Ishikawa (cell line): ENCODE measurements around the gene MARCHF3.

Experiments used
- CEBPB ChIP-seq: IDR thresholded peaks from 2 replicates; pipeline ENCODE4 v1.6.1; 2012
- CREB1 ChIP-seq: IDR thresholded peaks from 2 replicates; pipeline ENCODE4 v1.6.1; 2012; ENCODE audit warnings: low read depth
- EGR1 ChIP-seq: IDR thresholded peaks from 2 replicates; pipeline ENCODE4 v1.6.1; 2012
- EP300 ChIP-seq: IDR thresholded peaks from 2 replicates; pipeline ENCODE4 v1.6.1; 2012; ENCODE audit warnings: borderline replicate concordance
- FOXM1 ChIP-seq: IDR thresholded peaks from 2 replicates; pipeline ENCODE4 v1.6.1; 2012; ENCODE audit warnings: low read depth, borderline replicate concordance
- NFIC ChIP-seq: IDR thresholded peaks from 2 replicates; pipeline ENCODE4 v1.6.1; 2012
- RAD21 ChIP-seq: IDR thresholded peaks from 2 replicates; pipeline ENCODE4 v1.6.1; 2012; ENCODE audit warnings: low read depth
- TAF1 ChIP-seq: IDR thresholded peaks from 2 replicates; pipeline ENCODE4 v1.6.1; 2012; ENCODE audit warnings: low read depth, mild to moderate bottlenecking
- TCF12 ChIP-seq: IDR thresholded peaks from 2 replicates; pipeline ENCODE4 v1.6.1; 2012; ENCODE audit warnings: low read depth
- TEAD4 ChIP-seq: IDR thresholded peaks from 2 replicates; pipeline ENCODE4 v1.6.1; 2012
- YY1 ChIP-seq: IDR thresholded peaks from 2 replicates; pipeline ENCODE4 v1.6.1; 2012; ENCODE audit warnings: low read depth
- ZBTB7A ChIP-seq: IDR thresholded peaks from 2 replicates; pipeline ENCODE4 v1.6.1; 2012; ENCODE audit warnings: low read depth
- TF ChIP-seq, protein P1 (sequence below): IDR thresholded peaks from 2 replicates; pipeline ENCODE4 v1.6.1; 2012; ENCODE audit warnings: low read depth, mild to moderate bottlenecking
- TF ChIP-seq, protein P2 (sequence below): IDR thresholded peaks from 2 replicates; pipeline ENCODE4 v1.6.1; 2012
- TF ChIP-seq, protein P3 (sequence below): IDR thresholded peaks from 2 replicates; pipeline ENCODE4 v1.6.1; 2012

The MARCHF3 gene, protein sequence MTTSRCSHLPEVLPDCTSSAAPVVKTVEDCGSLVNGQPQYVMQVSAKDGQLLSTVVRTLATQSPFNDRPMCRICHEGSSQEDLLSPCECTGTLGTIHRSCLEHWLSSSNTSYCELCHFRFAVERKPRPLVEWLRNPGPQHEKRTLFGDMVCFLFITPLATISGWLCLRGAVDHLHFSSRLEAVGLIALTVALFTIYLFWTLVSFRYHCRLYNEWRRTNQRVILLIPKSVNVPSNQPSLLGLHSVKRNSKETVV

DNA sequence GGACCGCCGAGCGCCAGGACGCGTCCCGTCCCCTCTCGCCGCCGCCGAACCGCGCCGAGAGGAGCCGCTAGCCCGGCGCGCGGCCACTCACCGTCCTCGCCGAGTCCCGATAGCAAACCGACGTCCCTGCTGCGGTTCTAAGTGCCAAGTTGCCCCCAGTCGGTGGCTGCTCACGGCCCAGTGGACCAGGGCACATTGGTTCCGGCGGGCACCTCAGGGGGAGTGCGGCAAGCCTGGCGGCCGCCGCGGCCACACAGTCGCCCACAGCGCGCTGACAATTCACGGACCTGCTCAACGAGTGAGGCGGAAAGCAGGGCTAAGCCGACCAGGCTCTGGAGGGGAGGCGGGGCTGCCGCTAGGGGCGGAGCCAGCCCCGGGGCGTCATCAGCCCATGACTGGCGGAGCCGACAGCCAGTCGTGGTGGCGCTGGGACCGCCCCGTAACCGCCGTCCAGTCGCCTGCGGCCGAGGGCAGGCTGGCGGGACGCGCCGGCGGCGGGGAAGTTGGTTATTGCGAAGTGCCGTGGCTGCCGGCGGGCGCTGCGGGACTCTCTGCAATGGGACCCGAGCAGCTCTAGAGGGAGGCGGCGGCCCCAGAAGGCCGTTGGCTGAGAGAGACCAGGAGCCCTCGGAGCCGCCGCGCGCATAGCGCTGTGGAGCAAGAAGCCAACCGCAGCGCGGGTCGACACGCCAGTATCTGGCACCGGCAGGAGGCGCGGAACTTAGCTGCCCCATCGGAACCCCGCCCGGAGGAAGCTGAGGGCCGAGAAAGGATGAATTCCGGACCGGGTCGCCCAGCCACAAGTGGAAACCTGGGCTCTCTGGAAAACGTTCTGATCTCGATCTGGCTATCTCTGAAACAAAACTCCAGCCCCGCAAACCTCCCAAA is at the start of gene MARCHF3:
MARCHF3 (minus strand) TSS at position 300 of the 888 bp plus-strand sequence. CDS start 112,387 bp downstream, outside the sequence.
- no peak for TF ChIP-seq FOXM1
- no peak for TF ChIP-seq YY1
- TF ChIP-seq, protein P1, sequence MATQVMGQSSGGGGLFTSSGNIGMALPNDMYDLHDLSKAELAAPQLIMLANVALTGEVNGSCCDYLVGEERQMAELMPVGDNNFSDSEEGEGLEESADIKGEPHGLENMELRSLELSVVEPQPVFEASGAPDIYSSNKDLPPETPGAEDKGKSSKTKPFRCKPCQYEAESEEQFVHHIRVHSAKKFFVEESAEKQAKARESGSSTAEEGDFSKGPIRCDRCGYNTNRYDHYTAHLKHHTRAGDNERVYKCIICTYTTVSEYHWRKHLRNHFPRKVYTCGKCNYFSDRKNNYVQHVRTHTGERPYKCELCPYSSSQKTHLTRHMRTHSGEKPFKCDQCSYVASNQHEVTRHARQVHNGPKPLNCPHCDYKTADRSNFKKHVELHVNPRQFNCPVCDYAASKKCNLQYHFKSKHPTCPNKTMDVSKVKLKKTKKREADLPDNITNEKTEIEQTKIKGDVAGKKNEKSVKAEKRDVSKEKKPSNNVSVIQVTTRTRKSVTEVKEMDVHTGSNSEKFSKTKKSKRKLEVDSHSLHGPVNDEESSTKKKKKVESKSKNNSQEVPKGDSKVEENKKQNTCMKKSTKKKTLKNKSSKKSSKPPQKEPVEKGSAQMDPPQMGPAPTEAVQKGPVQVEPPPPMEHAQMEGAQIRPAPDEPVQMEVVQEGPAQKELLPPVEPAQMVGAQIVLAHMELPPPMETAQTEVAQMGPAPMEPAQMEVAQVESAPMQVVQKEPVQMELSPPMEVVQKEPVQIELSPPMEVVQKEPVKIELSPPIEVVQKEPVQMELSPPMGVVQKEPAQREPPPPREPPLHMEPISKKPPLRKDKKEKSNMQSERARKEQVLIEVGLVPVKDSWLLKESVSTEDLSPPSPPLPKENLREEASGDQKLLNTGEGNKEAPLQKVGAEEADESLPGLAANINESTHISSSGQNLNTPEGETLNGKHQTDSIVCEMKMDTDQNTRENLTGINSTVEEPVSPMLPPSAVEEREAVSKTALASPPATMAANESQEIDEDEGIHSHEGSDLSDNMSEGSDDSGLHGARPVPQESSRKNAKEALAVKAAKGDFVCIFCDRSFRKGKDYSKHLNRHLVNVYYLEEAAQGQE = no peak
- TF ChIP-seq, protein P2, sequence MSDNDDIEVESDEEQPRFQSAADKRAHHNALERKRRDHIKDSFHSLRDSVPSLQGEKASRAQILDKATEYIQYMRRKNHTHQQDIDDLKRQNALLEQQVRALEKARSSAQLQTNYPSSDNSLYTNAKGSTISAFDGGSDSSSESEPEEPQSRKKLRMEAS = peak; percentile 62
- no peak for TF ChIP-seq NFIC
- TF ChIP-seq, protein P3, sequence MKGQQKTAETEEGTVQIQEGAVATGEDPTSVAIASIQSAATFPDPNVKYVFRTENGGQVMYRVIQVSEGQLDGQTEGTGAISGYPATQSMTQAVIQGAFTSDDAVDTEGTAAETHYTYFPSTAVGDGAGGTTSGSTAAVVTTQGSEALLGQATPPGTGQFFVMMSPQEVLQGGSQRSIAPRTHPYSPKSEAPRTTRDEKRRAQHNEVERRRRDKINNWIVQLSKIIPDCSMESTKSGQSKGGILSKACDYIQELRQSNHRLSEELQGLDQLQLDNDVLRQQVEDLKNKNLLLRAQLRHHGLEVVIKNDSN = peak; percentile 4; the same call in 1 of the 2 replicates
- peak; percentile 35; the same call in 1 of the 2 replicates for TF ChIP-seq CEBPB
- no peak; the same call in 1 of the 2 replicates for TF ChIP-seq RAD21
- peak; percentile 37; the same call in 1 of the 2 replicates for TF ChIP-seq TCF12
- no peak for TF ChIP-seq ZBTB7A
- no peak for TF ChIP-seq EGR1
- peak; percentile 14; the same call in 1 of the 2 replicates for TF ChIP-seq EP300
- TF ChIP-seq TAF1 = peak; percentile 93
- peak; percentile 46; the same call in 1 of the 2 replicates for TF ChIP-seq CREB1
- TF ChIP-seq TEAD4 = no peak

DNA sequence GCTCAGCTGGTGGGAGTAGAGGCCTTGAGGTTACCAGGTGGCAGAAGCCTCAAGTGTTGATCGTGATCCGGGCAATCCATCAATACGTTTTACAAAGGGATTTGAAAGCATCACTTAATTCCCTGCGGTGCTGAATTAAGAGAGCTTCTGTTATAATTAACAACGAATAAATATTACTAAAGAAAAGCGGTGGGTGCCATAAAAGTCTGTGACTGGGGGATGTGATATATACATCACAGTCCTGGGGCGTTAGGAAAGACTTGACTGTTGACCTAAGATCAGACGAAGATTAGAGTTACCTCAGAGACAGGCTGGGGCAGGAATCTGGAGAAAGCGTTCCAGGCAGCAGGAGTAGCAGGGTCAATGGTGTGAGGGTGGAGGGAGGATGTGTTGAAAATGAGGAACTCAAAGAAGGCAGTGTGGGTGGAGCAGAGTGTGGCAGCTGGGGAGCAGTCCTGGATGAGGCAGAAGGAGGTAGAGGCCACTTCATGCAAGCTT is 49.7 kb upstream of the MARCHF3 start:
- TF ChIP-seq CREB1 = no peak
- TF ChIP-seq RAD21 = no peak
- TF ChIP-seq, protein P3 = no peak
- TF ChIP-seq TAF1 = no peak
- TF ChIP-seq NFIC = no peak
- TF ChIP-seq CEBPB = no peak
- no peak for TF ChIP-seq YY1
- TF ChIP-seq EGR1 = no peak
- TF ChIP-seq FOXM1 = no peak
- no peak for TF ChIP-seq ZBTB7A
- TF ChIP-seq, protein P2 = no peak
- TF ChIP-seq TEAD4 = no peak
- no peak for TF ChIP-seq TCF12

DNA sequence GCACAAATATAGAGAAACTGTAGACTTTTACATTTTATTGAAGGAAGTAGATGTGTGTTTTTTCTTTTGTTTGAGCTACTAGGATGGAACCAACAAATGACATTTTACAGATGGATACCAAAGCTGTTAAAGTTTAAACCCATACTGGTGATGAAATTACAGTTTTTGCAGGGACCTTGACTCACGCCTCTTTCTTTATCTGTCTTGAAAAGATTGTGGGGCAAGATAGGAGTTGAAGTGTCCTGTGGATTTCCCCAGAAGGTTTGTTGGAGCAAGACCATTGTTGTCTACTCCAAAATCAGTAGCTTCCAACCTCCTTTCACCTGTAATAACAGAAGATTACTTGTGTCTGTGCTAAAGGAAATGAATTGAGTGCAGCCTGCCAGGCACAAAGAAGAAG is 47.0 kb upstream of the MARCHF3 start:
- TF ChIP-seq, protein P1 = no peak
- TF ChIP-seq, protein P3 = no peak
- no peak for TF ChIP-seq TEAD4

DNA sequence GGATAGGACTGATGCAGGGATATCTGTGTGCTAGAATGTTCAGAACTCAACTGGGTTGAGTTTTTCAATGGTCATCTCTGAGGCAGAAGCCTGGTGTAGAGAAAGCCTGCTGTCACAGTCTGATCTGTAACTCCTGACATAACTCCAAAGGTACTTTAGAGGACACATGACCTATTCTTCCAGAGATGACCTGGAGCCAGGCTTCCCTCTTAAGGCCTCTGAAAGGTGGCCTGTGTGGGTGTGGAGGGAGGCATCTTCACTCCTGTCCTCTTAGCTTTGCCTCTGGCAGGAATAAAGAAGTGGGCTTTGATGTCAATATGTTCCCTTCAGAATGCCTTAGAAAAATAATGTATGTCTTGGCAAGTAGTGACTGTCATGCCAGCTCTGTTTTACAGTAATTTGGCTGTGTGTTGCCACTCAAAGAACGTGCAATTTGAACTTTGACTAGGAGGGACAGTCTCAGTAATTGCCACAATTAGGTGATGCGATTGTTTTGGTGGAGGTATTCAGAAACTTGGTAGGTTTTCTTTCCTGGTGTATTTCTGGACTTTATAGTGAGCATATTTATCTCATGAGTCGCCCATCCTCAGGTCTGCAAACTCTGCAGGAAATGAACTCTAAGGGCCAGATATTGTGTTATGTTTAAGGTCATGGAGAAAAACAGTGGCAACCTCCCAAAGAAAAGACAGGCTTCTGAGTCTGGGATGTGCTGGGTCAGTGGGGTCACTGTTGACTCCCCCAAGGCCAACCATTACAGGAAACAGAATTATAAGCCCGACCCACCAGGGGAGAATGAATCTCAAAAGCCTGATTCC is 46.2 kb upstream of the MARCHF3 start:
- TF ChIP-seq ZBTB7A (no peak), TAF1 (no peak), FOXM1 (no peak), TEAD4 (no peak)

DNA sequence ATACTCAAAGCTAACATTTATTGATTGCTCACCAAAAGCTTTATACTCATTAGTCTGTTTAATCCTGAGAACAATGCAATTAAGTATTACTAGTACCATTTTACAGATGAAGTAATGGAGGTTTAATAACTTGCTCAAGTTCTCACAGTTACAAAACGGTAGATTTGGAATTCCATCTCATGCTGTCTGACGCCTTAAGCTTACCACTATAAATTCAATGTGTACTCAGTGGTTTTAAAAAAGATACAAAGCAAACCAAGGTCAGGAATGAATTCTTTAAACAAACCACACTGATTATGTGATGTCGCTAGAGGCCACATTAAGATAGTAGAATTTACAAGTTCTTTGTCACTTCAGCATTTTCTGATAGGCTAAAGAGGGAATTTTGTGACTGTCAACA is 44.1 kb upstream of the MARCHF3 start:
- TF ChIP-seq FOXM1 = no peak
- no peak for TF ChIP-seq TEAD4
- no peak for TF ChIP-seq YY1
- no peak for TF ChIP-seq CREB1
- TF ChIP-seq, protein P1 = no peak
- TF ChIP-seq NFIC = no peak
- no peak for TF ChIP-seq EP300
- TF ChIP-seq CEBPB = no peak
- no peak for TF ChIP-seq ZBTB7A
- TF ChIP-seq, protein P2 = no peak
- no peak for TF ChIP-seq EGR1
- TF ChIP-seq, protein P3 = no peak
- TF ChIP-seq RAD21 = no peak
- no peak for TF ChIP-seq TCF12
- TF ChIP-seq TAF1 = no peak
